CD1c-positive myeloid dendritic cell (primary cell): ENCODE results near the gene HCAR3.
A peak's percentile ranks its signal among the peaks of the same experiment; 100 is the strongest.
"Not testable (repeated sequence)": the region's sequence is repeated elsewhere in the genome, so short reads cannot be mapped to it uniquely, and the experiment has no call there.

Source experiments
- DNase-seq: peaks from one replicate; pipeline ENCODE4 v3.0.0-alpha.2; 2016; ENCODE audit errors: extremely low spot score

HCAR3 gene

DNA sequence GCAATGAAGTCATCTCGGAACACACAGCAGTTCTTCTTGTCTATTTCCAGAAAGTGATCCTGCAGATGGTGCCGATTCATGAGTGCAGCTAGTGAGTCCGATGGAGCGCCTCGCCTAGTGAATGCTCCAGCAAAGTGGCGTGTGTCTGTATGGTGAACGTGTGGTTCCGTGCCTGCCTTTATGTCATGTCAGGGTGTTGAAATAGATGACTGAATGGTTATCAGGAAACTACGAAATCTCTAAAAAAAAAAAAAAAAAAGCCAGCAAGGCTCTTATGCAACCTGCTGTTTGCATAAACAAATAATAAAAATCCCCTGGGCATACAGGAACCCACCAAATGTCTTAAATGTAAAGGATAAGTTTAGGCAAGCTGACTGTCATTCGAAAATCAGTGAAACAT, at the start of gene HCAR3:
HCAR3 (minus strand) TSS at position 154 of the 400 bp plus-strand sequence; CDS start at position 80, 74 bp downstream.
- peak; percentile 91 for DNase-seq

DNA sequence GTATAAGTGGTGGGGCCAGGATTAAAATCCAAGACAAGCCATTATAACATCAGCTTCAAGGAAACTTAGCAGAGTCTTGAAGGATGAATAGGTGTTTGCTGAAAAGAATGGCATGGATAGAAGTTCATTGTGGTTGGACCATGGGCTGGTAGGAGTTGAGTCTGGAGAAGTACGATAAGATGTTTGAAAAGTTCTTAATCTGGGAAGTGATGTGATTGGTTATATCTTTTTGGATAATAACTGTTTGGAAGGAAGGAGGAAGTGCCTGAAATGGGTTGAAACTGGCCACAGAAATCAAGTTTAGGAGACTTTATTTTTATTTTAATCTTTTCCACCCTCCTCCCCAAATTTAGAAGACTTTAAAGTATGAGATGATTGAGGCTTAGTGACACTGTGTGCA, 41.0 kb upstream of the HCAR3 start:
- DNase-seq: no peak

DNA sequence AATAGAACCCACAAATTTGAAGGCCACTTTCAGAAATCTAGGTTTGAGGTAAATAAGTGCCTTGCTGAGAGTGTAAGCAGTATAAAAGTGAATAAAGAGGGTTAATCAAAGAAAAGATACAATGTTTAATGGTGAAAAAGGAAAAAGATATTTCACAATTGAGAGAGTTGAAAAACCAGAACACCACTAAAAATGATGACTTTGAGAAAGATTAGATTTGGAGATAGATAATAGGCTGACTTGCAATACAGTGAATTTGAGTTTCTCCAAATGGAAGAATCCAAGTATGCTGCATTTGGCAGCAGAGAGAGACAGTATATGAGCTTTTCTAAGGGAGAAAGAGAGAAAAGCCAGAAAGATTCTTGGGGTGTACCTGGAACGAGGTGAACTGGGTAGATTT, 38.2 kb upstream of the HCAR3 start:
- no peak for DNase-seq

DNA sequence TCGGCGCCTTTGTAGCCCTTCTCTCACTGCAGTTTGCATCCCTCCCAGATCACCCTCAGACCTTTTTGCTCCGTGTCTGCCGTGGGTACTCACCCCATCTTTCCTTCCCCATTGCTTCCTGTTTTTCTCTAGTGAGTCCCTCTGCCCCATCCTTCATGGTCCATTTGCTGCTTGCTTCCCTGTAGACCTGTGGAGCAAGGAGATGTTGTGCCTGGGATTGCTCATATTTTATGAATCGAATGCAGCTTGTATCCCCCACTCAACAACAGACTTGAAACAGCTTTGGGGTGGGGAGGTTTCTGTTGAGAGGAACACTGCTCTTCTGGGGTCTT, 36.7 kb upstream of the HCAR3 start:
- DNase-seq: peak; percentile 31

DNA sequence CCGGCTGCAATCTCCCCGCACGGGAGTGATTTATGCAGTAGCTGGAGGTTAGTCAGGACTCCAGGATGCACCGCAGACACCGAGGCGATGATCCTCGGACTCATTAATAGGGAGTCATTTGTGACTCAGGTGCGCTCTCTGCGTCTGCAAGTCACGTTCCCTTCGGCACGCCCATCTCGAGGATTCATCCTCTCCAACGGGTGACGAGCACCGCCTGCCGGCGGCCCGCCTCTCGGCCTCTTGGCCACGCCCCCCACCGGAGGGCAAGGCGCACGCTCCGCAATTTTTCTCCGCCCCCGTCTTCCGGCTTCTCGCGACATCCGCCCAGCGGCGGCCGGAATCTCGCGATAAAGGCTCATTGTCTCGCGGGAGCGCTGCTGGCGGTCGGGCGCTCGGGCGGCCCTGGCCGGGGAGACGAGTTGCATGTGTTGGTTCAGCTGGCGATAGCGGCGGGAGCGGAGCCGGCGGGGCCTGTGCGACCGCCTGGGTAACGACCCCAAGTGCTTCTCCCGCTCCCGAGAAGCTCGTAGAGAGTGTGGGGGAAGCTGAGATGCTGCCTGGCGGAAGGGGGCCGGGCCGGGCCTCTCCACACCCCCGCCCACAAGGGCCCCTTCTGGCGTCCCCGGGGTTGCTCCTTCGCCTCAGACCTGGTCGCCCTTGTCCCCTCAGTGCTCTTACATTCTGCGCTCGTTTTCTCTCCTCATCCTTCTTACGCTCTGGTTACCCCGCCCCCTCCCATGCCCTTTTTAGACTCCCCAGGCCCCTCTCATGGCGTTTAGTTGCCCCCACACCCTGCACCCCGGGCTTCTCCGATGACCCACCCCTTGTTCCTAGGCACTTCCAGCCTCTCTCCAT, 36.1 kb upstream of the HCAR3 start, which contains the start of gene DENR:
DENR (plus strand) TSS at position 361 of the 855 bp plus-strand sequence. CDS start 878 bp downstream, outside the sequence.
- peak; percentile 99 for DNase-seq

DNA sequence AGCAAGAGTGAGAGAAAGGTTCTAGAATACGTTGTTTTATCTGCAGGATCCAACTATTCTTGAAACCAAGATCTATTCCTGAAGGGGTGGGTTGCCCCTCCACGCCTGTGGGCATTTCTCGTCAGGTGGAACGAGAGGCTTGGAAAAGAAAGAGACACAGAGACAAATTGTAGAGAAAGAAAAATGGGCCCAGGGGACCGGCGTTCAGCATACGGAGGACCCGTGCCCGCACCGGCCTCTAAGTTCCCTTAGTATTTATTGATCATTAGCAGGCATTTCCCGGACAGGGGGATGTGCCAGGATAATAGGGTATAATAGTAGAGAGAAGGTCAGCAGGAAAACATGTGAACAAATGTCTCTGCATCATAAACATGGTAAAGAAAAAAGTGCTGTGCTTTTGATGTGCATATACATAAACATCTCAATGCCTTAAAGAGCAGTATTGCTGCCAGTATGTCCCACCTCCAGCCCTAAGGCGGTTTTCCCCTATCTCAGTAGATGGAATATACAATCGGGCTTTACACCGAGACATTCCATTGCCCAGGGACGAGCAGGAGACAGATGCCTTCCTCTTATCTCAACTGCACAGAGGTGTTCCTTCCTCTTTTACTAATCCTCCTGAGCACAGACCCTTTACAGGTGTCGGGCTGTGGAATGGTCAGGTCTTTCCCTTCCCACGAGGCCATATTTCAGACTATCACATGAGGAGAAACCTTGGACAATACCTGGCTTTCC, 34.3 kb upstream of the HCAR3 start:
- DNase-seq: not testable (repeated sequence)

DNA sequence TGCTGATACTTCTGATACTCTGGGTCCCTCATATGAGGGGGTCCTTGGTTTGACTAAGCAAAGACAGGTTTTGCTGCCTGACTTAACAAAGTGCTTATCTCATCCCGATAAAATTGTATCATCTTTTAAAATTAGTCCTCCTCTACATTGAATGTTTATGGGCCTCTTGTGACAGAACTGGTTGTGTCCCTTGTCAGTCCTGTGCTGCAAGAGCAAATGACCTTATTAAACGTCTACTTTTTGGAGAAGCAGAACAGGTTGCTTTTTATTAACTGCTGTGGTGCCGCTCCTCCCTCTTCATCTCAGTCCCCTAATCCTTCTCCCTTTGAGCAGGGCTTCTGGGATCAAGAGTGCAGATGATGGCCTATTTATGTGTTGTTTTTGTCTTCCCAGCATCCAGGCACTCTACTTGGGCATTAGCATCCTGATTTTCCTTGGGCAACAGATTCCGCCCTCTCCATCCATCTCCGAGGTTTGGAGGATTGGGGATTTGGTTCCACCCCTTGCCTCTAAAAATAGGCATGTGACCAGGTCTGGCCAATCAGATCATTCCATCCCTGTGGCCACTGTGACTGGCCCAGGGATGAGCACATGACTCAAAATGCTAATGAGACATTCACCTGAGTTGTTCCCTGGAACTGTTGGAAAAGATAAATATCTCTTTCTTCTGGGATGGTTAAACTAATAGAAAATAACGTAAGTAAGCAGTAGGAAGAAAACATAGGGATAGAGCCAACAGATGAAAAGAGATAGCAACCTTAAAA, 33.1 kb upstream of the HCAR3 start:
- no peak for DNase-seq

DNA sequence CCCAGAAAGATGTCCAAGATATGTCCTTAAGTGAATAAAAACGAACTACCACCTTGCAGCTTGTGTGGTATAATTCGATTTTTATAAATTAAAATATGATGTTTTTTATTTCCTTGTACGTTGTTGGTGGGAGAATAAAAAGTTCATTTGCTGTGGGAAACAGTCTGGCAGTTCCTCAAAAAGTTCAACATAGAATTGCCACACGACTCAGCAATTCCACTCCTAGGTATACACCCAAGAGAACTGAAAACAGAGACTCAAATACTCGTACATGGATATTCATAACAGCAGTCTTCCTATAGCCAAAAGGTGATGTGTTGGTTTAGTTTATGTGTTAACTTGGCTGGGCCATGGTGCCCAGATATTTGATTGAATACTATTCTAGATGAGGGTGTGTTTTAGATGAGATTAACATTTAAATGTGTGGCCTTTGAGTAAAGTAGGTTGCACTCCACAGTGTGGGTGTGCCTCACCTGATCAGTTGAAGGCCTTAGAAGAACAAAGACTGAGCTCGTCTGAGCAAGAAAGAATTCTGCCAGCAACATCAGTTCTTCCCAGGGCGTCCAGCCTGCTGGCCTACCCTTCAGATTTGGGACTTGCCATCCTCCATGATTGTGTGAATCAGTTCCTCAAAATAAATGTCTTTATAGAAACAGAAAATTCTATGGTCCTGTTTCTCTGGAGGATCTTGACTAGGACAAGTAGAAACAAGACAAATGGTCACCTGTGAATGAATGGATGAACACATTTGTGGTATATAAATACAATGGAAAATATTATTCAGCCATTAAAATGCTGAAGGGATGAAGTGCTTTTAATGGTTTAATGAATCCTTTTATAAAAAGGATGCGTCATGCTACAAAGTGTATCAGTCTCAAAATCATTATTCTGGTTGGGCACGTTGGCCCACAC, 30.9 kb upstream of the HCAR3 start:
- peak; percentile 62 for DNase-seq

DNA sequence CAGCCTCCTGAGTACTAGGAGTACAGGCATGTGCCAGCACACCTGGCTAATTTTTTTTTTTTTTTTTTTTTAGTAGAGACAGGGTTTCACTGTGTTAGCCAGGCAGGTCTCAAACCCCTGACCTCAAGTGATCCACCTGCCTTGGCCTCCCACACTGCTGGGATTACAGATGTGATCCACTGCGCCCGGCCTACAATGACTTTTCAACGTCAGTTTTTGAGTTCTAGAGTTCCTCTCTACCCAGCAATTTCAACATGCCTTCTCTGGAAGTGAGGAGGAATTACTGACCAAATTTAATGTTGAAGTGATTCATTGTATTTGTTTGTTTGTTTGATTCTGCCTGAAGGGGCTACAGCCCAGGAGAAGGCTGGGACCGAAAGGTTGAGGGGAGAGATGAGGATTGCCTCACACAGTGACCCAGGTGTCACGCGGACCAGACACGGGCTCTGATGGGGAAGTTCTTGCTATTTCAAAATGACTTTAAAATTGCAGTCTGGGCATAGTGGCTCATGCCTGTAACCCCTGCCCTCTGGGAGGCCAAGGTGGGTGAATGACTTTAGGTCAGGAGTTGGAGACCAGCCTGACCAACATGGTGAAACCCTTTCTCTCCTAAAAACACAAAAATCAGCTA, 27.4 kb upstream of the HCAR3 start:
- DNase-seq: peak; percentile 93

DNA sequence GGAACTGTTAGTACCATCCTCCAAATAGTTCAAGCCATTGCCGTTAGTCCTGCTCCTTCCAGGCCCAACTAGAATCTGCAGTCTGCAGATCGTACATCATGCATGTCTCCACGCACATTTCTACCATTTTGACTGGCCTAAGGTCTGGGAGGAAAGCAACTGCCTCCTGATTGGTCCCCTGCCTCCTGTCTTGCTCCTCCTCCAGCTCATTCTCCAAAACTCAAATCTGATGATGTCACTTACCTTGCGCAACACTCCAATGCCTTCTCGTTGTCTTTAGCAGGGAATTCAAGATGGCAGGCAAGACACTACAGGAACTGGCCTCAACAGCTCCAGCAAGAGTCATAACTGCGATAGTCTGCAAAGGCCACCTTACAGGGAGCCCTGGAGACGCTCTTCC, 23.7 kb upstream of the HCAR3 start:
- DNase-seq: no peak

DNA sequence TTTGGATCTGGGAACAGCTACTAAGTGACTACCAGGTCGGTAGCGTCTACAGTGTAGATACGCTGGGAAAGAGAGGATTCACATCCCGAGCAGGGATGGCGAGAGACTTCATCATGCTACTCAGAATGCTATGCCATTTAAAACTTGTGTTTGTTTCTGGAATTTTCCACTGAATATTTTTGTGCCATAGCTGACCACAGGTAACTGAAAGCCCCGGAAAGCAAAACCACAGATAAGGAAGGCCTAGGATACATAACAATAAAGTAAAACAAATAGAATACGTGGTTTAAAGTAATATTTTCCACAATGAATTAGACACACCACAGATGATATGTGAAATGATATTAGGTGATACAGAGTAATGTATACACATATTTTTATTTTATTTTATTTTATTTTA, 22.0 kb upstream of the HCAR3 start:
- DNase-seq: no peak

DNA sequence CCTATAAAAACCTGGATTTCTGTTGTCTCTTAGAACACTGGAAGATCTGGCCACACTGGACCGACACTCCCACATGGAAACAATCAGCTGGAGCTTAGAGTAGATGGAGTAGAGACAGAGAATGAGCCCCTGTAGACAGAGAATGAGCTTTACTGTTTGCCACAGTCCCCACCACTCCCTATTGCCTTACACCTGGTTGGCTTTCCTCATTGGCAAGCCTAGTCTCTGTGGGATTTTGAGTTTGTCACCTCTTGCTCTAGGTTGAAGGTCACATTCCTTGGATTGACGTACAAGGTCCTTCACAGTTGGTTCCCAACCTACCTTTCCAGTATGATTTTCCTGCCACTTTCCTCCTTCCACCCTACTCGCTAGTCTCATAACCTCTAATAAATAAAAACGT, 16.0 kb upstream of the HCAR3 start:
- no peak for DNase-seq

DNA sequence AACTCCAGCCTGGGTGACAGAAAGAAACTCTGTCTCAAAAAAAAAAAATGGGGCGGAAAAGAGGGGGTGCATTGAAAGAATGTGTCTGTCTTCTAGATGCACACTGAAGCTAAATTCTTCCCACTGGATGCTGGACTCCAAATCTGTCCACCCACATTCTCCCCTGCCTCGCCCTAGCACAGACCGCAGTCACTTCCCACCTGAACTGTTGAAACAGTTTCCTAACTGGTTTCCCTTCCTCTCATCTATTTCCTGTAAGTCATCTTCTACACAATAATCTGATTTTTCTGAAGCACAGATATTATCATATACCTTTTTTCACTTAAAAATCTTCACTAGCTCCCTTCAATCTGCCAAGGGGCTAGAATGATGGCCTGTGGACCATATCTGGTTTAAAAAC, 15.6 kb upstream of the HCAR3 start:
- DNase-seq: peak; percentile 79

DNA sequence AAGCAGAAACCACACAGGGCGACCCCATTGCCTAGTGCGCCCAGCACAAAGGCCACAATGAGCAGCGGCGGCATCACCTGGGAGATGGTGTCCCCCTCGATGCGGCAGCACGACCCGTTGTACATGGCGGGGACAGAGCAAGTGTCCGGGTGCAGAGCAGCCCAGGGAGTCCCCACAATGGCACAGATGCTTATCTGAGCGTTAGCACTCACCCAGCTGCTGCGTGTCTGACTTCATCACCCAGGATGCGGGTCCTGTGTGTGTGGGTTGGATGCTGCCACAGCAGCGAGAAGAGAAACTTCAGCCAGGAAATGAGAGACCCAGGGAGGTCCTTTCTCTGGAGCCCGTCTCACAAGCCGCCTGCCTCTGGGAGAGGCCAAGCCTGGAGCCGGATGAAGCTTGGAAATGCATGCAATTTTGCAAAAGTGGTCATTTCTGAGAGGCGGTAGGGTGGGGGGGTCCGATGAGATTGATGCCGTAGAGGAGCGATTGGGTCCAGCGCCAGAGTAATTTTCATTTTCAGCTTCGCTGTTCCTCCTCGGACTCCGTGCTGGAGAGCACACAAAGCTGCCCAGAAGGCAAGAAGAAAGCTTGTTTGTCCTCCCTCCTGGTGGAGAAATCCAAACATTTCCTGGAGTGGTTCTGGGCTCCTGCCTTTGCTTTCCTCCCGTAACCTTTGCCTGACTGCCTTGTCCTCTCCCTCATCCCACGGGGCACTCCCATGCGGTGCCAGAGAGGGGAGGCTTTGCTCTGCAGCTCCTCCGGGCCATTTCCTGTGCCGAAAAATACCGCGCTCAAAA, 13.8 kb upstream of the HCAR3 start, which contains the start of gene HCAR1:
HCAR1 (minus strand) TSS at position 630 of the 800 bp plus-strand sequence; CDS start at position 125, 505 bp downstream.
- DNase-seq: peak; percentile 38

DNA sequence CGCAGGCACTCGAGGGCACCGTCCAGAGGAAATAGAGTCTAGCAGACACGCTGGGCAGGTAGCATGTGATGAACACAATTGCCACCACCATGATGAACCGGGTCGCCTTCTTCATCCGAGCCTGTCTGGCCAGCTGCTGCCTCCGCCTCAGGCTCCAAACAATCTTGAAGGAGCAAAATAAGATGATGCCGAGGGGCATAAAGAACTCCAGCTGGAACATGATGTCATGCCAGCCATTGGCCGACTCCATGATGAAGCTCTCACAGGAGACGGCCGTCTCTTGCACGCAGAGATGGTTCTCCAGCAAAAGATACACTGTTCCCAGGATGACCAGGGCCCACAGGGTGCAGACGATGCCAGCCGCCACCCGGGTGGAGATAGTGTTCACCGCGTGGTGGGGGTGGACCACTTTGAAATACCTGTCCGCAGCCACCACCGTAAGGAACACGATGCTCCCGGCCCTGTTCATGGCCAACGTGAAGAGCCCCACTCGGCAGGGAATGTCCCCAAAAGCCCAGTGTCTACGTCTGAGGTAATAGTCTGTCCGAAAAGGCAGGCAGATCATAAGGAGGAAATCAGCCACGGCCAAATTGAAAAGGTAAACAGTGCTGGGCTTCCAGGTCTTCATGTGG, 13.1 kb upstream of the HCAR3 start:
- no peak for DNase-seq

DNA sequence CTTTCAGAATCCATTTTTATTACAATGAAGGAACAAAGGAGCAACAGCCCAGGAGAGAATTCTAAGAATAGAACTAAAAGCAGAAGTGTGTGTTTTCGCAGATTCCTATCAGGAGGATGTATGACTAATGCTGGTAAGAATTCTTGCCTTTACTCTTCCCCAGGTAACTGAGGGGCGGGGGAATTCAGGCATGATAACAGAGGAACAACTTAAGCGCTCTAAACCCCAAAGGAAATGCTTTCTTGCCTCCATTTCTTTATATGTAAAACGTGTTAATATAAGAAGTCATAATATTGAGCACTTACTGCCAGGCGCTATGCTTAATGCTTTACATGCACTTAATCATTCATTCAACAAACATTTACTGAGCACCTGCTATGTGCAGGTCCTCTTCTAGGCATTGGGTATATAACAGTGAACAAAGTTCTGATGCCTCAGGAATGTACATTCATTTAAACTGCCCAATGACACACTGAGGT, 9.5 kb upstream of the HCAR3 start:
- DNase-seq: peak; percentile 84

DNA sequence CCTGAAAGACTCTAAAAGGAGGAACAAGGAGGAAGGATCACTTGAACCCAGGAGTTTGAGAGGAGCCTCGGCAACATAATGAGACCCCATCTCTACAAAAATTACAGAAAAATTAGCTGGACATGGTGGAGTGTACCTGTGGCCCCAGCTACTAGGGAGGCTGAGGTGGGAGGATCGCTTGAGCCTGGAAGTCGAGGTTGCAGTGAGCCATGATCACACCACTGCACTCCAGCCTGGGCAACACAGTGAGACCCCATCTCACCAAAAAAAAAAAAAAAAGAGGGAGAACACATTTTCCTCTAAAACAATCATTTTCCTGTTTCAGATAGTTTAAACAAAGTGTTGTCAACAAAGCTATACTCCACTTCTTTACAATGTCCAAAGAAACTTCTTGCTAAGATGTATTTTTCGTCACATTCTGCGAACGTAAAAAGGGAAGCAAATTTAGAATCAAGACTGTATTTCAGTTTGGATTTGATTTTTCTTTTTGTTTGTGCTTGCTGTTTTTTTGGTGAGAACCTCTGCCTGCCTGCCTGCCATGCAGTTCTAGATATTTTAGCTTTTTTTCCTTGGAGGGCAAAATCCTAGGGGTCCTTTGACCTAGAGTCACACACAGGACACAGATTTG, 9.0 kb upstream of the HCAR3 start:
- DNase-seq: no peak

DNA sequence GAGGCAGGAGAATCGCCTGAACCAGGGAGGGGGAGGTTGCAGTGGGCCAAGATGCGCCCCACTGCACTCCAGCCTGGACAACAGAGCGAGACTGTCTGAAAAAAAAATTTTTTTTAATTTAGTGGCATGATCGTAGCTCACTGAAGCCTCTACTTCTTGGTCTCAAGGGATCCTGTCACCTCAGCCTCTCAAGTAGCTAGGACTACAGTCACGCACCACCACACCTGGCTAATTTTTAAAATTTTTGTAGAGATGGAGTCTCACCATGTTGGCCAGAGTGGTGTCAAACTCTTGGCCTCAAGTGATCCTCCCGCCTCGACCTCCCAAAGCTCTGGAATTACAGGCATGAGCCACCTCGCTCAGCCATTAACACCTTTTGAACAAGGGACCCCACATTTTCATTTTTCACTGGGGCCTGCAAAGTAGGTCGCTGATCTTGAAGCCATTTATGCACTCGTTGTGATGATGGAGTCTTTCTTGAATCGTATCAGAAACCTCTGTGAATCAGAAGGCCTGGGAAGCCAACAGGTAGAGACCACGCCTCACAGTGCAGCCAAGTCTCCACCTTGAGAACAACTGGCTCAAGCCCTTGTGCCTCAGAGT, 8.1 kb upstream of the HCAR3 start:
- DNase-seq: no peak
